IPS-20b (cell line): Measurements from ENCODE around the gene ATP6V1C2.

ENCODE experiments used
- H3K27ac ChIP-seq: one replicate; pipeline ENCODE4 v1.5.1; 2013; ENCODE audit warnings: low read length
- H3K27me3 ChIP-seq: 2 replicates; pipeline ENCODE4 v1.6.1; 2013; ENCODE audit warnings: mild to moderate bottlenecking, low read length, inconsistent platforms; ENCODE audit not compliant: insufficient read depth
- H3K36me3 ChIP-seq: 2 replicates; pipeline ENCODE4 v1.6.1; 2013; ENCODE audit warnings: low read depth, mild to moderate bottlenecking, inconsistent platforms, low read length, moderate library complexity; ENCODE audit not compliant: insufficient read depth
- H3K4me1 ChIP-seq: 2 replicates; pipeline ENCODE4 v1.6.1; 2013; ENCODE audit warnings: mild to moderate bottlenecking, control low read depth, inconsistent platforms, low read length, moderate library complexity; ENCODE audit not compliant: insufficient read depth
- H3K4me3 ChIP-seq: 2 replicates; pipeline ENCODE4 v1.5.1; 2013; ENCODE audit warnings: mild to moderate bottlenecking, low read length, inconsistent platforms
- H3K9ac ChIP-seq: 2 replicates; pipeline ENCODE4 v1.6.1; 2013; ENCODE audit warnings: low read depth, mild to moderate bottlenecking, inconsistent platforms, low read length, moderate library complexity
- H3K9me3 ChIP-seq: 2 replicates; pipeline ENCODE4 v1.6.1; 2013; ENCODE audit warnings: mild to moderate bottlenecking, low read depth, low read length, inconsistent platforms; ENCODE audit not compliant: insufficient read depth

Gene ATP6V1C2

GRCh38 chr2:10733980-10734379 lies 12.6 kb downstream of the ATP6V1C2 start:
- Histone ChIP-seq H3K9me3 (no peaks in the 10 kb centered on the region), H3K9ac (no peak overlapping the region), H3K4me3 (no peak overlapping the region), H3K27me3 (no peaks in the 10 kb centered on the region), H3K36me3 (no peaks in the 10 kb centered on the region), H3K27ac (no peak overlapping the region), H3K4me1 (no peaks in the 10 kb centered on the region)

DNA sequence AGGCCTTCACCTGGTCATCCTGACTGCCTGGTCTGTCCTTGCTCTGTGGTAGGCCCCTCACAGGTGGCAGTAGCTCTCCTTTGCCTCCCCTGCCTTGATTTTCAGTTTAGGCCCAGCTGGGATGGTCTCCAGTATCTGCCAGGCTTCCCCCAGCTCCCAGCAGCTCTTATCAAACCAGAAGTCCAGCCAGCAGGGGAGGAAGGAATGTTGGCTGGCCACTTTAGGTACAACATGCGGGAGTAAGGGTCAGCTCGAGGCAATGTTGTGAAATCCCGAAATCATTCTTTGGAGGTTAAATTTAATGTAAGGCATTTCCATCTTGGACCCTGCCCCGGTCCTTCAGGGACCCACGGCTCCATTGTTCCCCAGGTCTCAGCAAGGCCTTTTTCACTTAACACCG lies 16.8 kb downstream of the ATP6V1C2 start:
- no peaks in the 10 kb centered on the region for H3K4me1 ChIP-seq
- H3K27ac ChIP-seq, result no peak overlapping the region
- H3K27me3 ChIP-seq, result no peaks in the 10 kb centered on the region
- no peak overlapping the region for H3K4me3 ChIP-seq
- H3K9ac ChIP-seq, result no peak overlapping the region
- H3K9me3 ChIP-seq, result no peaks in the 10 kb centered on the region
- no peaks in the 10 kb centered on the region for H3K36me3 ChIP-seq

DNA sequence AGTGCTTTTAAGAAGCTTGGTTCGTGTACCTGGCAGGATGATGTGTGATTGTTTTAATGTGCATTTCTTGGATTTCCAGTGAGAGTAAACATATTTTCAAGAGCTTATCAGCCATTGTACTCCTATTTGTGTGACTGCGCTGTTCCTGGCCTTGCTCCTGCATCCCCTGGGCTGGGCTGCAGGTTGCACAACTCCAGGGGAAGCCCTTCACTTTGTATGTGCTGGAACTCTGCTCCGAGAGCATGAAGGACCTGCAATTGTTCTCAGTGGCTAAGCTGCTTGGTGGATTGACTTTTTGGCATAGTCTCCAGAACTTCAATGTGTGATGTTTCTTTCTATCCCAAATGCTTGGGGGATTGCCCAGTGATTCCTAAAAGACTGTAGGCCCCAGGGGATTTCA lies 18.8 kb downstream of the ATP6V1C2 start:
- Histone ChIP-seq H3K27ac (no peak overlapping the region), H3K27me3 (no peaks in the 10 kb centered on the region), H3K9ac (no peak overlapping the region), H3K9me3 (no peaks in the 10 kb centered on the region), H3K4me3 (no peak overlapping the region), H3K4me1 (no peaks in the 10 kb centered on the region), H3K36me3 (no peaks in the 10 kb centered on the region)

- Histone ChIP-seq H3K27me3 (no peaks in the 10 kb centered on the region), H3K9ac (no peak overlapping the region), H3K4me1 (no peaks in the 10 kb centered on the region), H3K36me3 (no peaks in the 10 kb centered on the region), H3K4me3 (no peak overlapping the region), H3K27ac (no peak overlapping the region), H3K9me3 (no peaks in the 10 kb centered on the region)
These were observed 19.7 kb downstream of the ATP6V1C2 start for GRCh38 chr2:10741139-10741538.

DNA sequence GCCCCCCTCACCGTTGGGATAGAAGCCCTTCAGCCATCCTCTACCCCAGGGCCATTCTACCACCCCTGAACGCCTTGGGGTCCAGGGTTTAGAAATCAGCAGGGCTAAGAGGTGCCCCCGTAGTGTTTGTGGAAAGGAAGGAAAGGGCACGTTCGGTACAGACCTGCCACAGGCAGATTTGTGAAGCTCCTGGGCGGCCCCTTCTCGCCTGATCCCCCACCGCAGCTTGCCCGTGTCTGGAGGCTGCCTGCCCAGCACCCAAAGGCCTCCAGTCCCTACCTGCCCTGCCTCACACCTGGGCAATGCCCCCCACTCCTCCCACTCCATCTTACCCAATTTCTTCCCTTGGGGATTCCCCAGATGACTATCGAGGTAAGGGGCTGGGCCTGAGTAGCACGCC lies 21.2 kb downstream of the ATP6V1C2 start:
- Histone ChIP-seq H3K9ac (no peak overlapping the region), H3K4me3 (no peak overlapping the region), H3K36me3 (no peaks in the 10 kb centered on the region), H3K27me3 (no peaks in the 10 kb centered on the region), H3K9me3 (no peaks in the 10 kb centered on the region), H3K4me1 (no peaks in the 10 kb centered on the region), H3K27ac (no peak overlapping the region)

GRCh38 chr2:10750610-10751009 lies 29.2 kb downstream of the ATP6V1C2 start:
- no peaks in the 10 kb centered on the region for H3K36me3 ChIP-seq
- no peaks in the 10 kb centered on the region for H3K27me3 ChIP-seq
- H3K4me3 ChIP-seq, result no peak overlapping the region
- no peaks in the 10 kb centered on the region for H3K9me3 ChIP-seq
- no peak overlapping the region for H3K9ac ChIP-seq
- no peaks in the 10 kb centered on the region for H3K4me1 ChIP-seq
- H3K27ac ChIP-seq, result no peak overlapping the region

- no peaks in the 10 kb centered on the region for H3K4me1 ChIP-seq
- no peaks in the 10 kb centered on the region for H3K9me3 ChIP-seq
- no peaks in the 10 kb centered on the region for H3K27me3 ChIP-seq
- no peaks in the 10 kb centered on the region for H3K36me3 ChIP-seq
- no peak overlapping the region for H3K4me3 ChIP-seq
- no peak overlapping the region for H3K9ac ChIP-seq
- no peak overlapping the region for H3K27ac ChIP-seq
These were observed 30.8 kb downstream of the ATP6V1C2 start for GRCh38 chr2:10752236-10752635.

- Histone ChIP-seq H3K4me1 (no peaks in the 10 kb centered on the region), H3K36me3 (no peaks in the 10 kb centered on the region), H3K27ac (no peak overlapping the region), H3K4me3 (no peak overlapping the region), H3K9ac (no peak overlapping the region), H3K9me3 (no peaks in the 10 kb centered on the region), H3K27me3 (no peaks in the 10 kb centered on the region)
These were observed 31.7 kb downstream of the ATP6V1C2 start for GRCh38 chr2:10753156-10753555.

GRCh38 chr2:10753876-10754275 lies 32.4 kb downstream of the ATP6V1C2 start:
- Histone ChIP-seq H3K4me3 (no peak overlapping the region), H3K27ac (no peak overlapping the region), H3K36me3 (no peaks in the 10 kb centered on the region), H3K27me3 (no peaks in the 10 kb centered on the region), H3K9me3 (no peaks in the 10 kb centered on the region), H3K9ac (no peak overlapping the region), H3K4me1 (no peaks in the 10 kb centered on the region)

DNA sequence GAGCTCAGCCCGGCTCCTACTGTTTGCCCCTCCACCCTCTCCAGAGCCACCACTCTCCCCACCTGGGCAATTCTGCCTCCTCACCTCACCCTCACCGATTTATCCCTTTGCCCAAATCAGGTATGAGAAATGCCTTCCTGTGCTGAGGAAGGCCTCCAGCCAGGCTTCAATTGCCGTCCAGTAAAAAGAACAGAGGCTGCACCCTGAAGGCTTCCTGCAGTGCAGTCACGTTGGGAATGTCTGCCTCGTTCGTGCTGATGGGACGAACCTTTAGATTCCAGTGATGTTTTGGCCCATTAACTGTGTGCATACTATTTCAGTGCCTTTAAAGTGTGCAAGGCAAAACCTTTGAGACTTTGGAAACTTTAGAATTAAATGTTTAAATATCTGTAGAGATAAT lies 34.2 kb downstream of the ATP6V1C2 start:
- no peaks in the 10 kb centered on the region for H3K4me1 ChIP-seq
- H3K27ac ChIP-seq, result no peak overlapping the region
- H3K36me3 ChIP-seq, result no peaks in the 10 kb centered on the region
- H3K4me3 ChIP-seq, result no peak overlapping the region
- no peaks in the 10 kb centered on the region for H3K27me3 ChIP-seq
- H3K9me3 ChIP-seq, result no peaks in the 10 kb centered on the region
- no peak overlapping the region for H3K9ac ChIP-seq

DNA sequence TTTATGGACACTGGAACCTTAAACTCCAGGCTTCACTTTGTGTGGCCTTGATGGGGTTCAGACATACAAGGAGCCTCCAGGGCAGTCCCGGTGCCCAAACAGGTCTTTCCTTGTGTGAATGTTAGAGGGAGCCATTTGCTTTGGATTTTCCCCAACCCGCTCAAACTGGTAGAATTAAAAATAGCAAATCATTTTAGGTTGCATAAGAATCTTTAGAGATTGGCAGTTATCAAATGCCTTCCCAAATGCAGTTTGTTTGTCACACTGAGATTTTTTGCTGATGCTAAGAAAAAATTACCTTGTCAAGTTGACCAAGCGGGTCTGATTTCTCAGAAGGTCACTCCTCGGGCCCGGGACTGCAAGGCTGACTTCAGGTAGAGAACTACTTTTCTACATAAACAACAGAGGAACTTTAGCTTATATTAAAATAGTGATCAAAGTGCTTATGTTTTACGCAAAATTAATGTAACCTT lies 36.4 kb downstream of the ATP6V1C2 start:
- Histone ChIP-seq H3K27me3 (no peaks in the 10 kb centered on the region), H3K4me1 (no peaks in the 10 kb centered on the region), H3K9ac (no peak overlapping the region), H3K27ac (no peak overlapping the region), H3K4me3 (no peak overlapping the region), H3K36me3 (no peaks in the 10 kb centered on the region), H3K9me3 (no peaks in the 10 kb centered on the region)

GRCh38 chr2:10759151-10759714 lies 37.8 kb downstream of the ATP6V1C2 start:
- Histone ChIP-seq H3K36me3 (no peaks in the 10 kb centered on the region), H3K27me3 (no peaks in the 10 kb centered on the region), H3K27ac (no peak overlapping the region), H3K4me1 (no peaks in the 10 kb centered on the region), H3K9me3 (no peaks in the 10 kb centered on the region), H3K9ac (no peak overlapping the region; the same call in 1 of the 2 replicates), H3K4me3 (no peak overlapping the region)
